H1 (cell line): Measurements from ENCODE around the gene FIGNL2. TPM values are rescaled to one million over a fixed set of nuclear protein-coding genes. Genes with fewer than 3 reads are reported as not detected.

ENCODE experiments used
- ASH2L ChIP-seq: fragments of 200-600, 300-600 bp; sonication (generic); IDR thresholded peaks from one replicate; pipeline ENCODE4 v1.7.1; 2017; ENCODE audit warnings: low read length
- CHD1 ChIP-seq: IDR thresholded peaks from 2 replicates; pipeline ENCODE4 v1.6.1; 2012; ENCODE audit warnings: low read depth, low read length, improper control_type of control experiment
- CTBP2 ChIP-seq: IDR thresholded peaks from 2 replicates; pipeline ENCODE4 v1.7.0; 2011; ENCODE audit warnings: borderline replicate concordance, mild to moderate bottlenecking, moderate library complexity, mixed read lengths, low read length; ENCODE audit not compliant: insufficient read depth, insufficient read length
- GTF2F1 ChIP-seq: IDR thresholded peaks from 2 replicates; pipeline ENCODE4 v1.6.1; 2012; ENCODE audit warnings: low read depth, low read length, improper control_type of control experiment, borderline replicate concordance
- HDAC2 ChIP-seq, 2 experiments: fragments of 300-600 bp in 1 of 2; sonication (generic) in 1 of 2; IDR thresholded peaks; 2 replicates each; pipeline ENCODE4 v1.6.1; 2011 to 2012; ENCODE audit warnings: low read depth in 2 of 2, low read length in 2 of 2, mild to moderate bottlenecking in 2 of 2, moderate library complexity in 2 of 2, borderline replicate concordance in 1 of 2, inconsistent platforms in 1 of 2
- KDM5A ChIP-seq: fragments of 200-600 bp; IDR thresholded peaks from 2 replicates; pipeline ENCODE4 v1.7.1; 2012; ENCODE audit warnings: mild to moderate bottlenecking, low read length, inconsistent platforms, mixed read lengths
- PHF8 ChIP-seq: fragments of 200-600 bp; sonication (generic); conservative IDR thresholded peaks from 2 replicates; pipeline ENCODE4 v1.7.1; 2012; ENCODE audit warnings: low read depth, mild to moderate bottlenecking, inconsistent platforms, low read length, moderate library complexity
- RFX5 ChIP-seq: IDR thresholded peaks from 2 replicates; pipeline ENCODE4 v1.6.1; 2011; ENCODE audit warnings: low read depth, low read length, improper control_type of control experiment, borderline replicate concordance
- SIRT6 ChIP-seq: IDR thresholded peaks from one replicate; pipeline ENCODE4 v1.7.1; 2012; ENCODE audit warnings: low read length, inconsistent platforms
- SP2 ChIP-seq: IDR thresholded peaks from 2 replicates; pipeline ENCODE4 v1.6.1; 2012; ENCODE audit warnings: mild to moderate bottlenecking, low read length, inconsistent platforms
- polyA plus RNA-seq, 7 experiments: library from polyadenylated mRNA; depleted of rRNA in 3 of 7; stranded (reverse) in 5 of 7; unstranded in 2 of 7; fragments of >200 nt in 5 of 7; fragments of 200-250 nt in 2 of 7; gene quantifications; 1 replicate in 5 of 7; 2 replicates in 1 of 7; 4 replicates in 1 of 7; pipeline versions ENCODE4 v1.2.1 to v1.2.3, GENCODE V29; 2011 to 2013; ENCODE audit warnings: missing spikeins in 2 of 7, mixed read lengths in 2 of 7
- total RNA-seq: library from RNA; stranded (reverse); fragmentation: NEBNext Ultra II Directional; extraction: Animal tissue kit (Norgen Biotek cat#: 25700); gene quantifications from 2 replicates; pipeline ENCODE4 v1.2.1, GENCODE V29; 2021
- TF ChIP-seq, protein P1 (sequence below): fragments of 300-600 bp; sonication (generic); IDR thresholded peaks from 2 replicates; pipeline ENCODE4 v1.7.1; 2012; ENCODE audit warnings: low read length, moderate library complexity, mild to moderate bottlenecking, inconsistent platforms; ENCODE audit not compliant: insufficient replicate concordance
- TF ChIP-seq, protein P2 (sequence below): IDR thresholded peaks from 2 replicates; pipeline ENCODE4 v1.6.1; 2012; ENCODE audit warnings: inconsistent platforms

Gene FIGNL2
- total and polyA plus RNA-seq, 2 of the 8 experiments (the other 6 are each of a cell fraction or from before 2014, with no cell fraction given): 6.5 to 7.1 TPM

- TF ChIP-seq, protein P1, sequence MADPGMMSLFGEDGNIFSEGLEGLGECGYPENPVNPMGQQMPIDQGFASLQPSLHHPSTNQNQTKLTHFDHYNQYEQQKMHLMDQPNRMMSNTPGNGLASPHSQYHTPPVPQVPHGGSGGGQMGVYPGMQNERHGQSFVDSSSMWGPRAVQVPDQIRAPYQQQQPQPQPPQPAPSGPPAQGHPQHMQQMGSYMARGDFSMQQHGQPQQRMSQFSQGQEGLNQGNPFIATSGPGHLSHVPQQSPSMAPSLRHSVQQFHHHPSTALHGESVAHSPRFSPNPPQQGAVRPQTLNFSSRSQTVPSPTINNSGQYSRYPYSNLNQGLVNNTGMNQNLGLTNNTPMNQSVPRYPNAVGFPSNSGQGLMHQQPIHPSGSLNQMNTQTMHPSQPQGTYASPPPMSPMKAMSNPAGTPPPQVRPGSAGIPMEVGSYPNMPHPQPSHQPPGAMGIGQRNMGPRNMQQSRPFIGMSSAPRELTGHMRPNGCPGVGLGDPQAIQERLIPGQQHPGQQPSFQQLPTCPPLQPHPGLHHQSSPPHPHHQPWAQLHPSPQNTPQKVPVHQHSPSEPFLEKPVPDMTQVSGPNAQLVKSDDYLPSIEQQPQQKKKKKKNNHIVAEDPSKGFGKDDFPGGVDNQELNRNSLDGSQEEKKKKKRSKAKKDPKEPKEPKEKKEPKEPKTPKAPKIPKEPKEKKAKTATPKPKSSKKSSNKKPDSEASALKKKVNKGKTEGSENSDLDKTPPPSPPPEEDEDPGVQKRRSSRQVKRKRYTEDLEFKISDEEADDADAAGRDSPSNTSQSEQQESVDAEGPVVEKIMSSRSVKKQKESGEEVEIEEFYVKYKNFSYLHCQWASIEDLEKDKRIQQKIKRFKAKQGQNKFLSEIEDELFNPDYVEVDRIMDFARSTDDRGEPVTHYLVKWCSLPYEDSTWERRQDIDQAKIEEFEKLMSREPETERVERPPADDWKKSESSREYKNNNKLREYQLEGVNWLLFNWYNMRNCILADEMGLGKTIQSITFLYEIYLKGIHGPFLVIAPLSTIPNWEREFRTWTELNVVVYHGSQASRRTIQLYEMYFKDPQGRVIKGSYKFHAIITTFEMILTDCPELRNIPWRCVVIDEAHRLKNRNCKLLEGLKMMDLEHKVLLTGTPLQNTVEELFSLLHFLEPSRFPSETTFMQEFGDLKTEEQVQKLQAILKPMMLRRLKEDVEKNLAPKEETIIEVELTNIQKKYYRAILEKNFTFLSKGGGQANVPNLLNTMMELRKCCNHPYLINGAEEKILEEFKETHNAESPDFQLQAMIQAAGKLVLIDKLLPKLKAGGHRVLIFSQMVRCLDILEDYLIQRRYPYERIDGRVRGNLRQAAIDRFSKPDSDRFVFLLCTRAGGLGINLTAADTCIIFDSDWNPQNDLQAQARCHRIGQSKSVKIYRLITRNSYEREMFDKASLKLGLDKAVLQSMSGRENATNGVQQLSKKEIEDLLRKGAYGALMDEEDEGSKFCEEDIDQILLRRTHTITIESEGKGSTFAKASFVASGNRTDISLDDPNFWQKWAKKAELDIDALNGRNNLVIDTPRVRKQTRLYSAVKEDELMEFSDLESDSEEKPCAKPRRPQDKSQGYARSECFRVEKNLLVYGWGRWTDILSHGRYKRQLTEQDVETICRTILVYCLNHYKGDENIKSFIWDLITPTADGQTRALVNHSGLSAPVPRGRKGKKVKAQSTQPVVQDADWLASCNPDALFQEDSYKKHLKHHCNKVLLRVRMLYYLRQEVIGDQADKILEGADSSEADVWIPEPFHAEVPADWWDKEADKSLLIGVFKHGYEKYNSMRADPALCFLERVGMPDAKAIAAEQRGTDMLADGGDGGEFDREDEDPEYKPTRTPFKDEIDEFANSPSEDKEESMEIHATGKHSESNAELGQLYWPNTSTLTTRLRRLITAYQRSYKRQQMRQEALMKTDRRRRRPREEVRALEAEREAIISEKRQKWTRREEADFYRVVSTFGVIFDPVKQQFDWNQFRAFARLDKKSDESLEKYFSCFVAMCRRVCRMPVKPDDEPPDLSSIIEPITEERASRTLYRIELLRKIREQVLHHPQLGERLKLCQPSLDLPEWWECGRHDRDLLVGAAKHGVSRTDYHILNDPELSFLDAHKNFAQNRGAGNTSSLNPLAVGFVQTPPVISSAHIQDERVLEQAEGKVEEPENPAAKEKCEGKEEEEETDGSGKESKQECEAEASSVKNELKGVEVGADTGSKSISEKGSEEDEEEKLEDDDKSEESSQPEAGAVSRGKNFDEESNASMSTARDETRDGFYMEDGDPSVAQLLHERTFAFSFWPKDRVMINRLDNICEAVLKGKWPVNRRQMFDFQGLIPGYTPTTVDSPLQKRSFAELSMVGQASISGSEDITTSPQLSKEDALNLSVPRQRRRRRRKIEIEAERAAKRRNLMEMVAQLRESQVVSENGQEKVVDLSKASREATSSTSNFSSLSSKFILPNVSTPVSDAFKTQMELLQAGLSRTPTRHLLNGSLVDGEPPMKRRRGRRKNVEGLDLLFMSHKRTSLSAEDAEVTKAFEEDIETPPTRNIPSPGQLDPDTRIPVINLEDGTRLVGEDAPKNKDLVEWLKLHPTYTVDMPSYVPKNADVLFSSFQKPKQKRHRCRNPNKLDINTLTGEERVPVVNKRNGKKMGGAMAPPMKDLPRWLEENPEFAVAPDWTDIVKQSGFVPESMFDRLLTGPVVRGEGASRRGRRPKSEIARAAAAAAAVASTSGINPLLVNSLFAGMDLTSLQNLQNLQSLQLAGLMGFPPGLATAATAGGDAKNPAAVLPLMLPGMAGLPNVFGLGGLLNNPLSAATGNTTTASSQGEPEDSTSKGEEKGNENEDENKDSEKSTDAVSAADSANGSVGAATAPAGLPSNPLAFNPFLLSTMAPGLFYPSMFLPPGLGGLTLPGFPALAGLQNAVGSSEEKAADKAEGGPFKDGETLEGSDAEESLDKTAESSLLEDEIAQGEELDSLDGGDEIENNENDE: no peak
- TF ChIP-seq KDM5A: no peak
- no peak for TF ChIP-seq PHF8
- no peak for TF ChIP-seq SP2
- no peak for TF ChIP-seq CHD1
- no peak for TF ChIP-seq ASH2L
- TF ChIP-seq, protein P2, sequence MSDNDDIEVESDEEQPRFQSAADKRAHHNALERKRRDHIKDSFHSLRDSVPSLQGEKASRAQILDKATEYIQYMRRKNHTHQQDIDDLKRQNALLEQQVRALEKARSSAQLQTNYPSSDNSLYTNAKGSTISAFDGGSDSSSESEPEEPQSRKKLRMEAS: no peak
- no peak for TF ChIP-seq CTBP2
- no peak for TF ChIP-seq SIRT6
- no peak for TF ChIP-seq GTF2F1
- TF ChIP-seq HDAC2 (IDR thresholded peaks at IDR 0.05; ENCODE audit: borderline replicate concordance in 1 of 2, low read depth in 2 of 2, low read length in 2 of 2): no peak
- no peak for TF ChIP-seq RFX5
Observed at GRCh38 chr12:51797301-51797700, 51.2 kb downstream of the FIGNL2 start (continued).
